D721Med (cell line): ENCODE results near the gene DHRS1.

ENCODE experiments used
- DNase-seq: peaks from one replicate; pipeline ENCODE4 v3.0.0; 2011; ENCODE audit warnings: low spot score; ENCODE audit not compliant: insufficient read length
- FAIRE-seq: peaks from 2 replicates; lab custom pipeline; 2011; peaks lifted over from hg19 to GRCh38; lab: Jason Lieb, UNC
- TF ChIP-seq, protein P1 (sequence below): IDR thresholded peaks from 2 replicates; pipeline ENCODE4 v1.5.1; 2012; ENCODE audit warnings: mild to moderate bottlenecking, control low read depth; ENCODE audit not compliant: insufficient read depth; ENCODE audit errors: missing control alignments

The DHRS1 gene

DNA sequence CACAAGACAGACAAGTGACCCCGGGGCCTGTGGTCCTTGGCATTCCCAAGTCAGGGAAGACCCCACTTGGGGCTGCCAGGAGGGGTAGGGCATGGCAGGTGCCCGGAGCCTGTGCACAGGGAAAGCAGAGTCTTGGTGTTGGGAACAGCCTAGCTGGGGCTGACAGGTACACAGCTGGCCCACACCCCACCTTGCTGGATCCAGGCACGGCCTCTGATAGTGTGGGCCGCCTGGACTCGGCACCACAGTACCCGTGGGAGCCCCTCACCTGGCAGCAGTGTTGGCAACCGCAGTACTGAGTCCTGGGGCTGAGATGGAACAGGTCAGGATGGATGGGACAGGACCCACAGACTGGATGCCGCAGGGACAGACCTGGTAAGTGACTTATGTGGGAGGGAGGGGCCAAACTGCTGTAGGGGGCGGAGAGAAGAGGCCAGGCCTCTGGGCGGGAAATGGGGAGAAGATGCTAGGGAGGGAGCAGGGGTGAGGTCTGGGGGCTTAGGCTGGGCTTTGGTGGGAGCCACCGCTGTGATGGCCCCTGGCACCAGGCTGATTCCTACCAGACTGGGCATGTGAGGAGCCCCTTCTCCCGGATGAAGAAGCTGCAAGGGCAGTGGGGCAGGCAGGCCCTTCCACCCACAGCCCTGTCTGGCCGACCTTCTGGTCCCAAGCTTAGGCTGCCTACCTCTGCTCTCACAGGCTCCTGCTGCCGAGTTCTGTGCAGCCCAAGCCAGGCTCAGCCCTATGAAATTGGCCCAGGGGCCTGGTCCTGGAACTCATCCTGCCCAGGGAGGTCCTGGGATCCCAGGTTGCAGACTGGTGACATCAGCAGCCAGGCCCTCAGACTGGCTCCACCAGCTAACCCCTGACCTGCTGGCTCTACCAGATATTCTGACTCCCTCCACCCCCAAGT lies 36.5 kb downstream of the DHRS1 start, which contains the start of gene TGM1:
Gene TGM1, minus strand, starts transcription at position 357 of the 913 bp plus-strand sequence. CDS start 825 bp downstream, outside the sequence.
- DNase-seq (no peak), FAIRE-seq (no peak)
- TF ChIP-seq, protein P1, sequence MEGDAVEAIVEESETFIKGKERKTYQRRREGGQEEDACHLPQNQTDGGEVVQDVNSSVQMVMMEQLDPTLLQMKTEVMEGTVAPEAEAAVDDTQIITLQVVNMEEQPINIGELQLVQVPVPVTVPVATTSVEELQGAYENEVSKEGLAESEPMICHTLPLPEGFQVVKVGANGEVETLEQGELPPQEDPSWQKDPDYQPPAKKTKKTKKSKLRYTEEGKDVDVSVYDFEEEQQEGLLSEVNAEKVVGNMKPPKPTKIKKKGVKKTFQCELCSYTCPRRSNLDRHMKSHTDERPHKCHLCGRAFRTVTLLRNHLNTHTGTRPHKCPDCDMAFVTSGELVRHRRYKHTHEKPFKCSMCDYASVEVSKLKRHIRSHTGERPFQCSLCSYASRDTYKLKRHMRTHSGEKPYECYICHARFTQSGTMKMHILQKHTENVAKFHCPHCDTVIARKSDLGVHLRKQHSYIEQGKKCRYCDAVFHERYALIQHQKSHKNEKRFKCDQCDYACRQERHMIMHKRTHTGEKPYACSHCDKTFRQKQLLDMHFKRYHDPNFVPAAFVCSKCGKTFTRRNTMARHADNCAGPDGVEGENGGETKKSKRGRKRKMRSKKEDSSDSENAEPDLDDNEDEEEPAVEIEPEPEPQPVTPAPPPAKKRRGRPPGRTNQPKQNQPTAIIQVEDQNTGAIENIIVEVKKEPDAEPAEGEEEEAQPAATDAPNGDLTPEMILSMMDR = no peak

DNA sequence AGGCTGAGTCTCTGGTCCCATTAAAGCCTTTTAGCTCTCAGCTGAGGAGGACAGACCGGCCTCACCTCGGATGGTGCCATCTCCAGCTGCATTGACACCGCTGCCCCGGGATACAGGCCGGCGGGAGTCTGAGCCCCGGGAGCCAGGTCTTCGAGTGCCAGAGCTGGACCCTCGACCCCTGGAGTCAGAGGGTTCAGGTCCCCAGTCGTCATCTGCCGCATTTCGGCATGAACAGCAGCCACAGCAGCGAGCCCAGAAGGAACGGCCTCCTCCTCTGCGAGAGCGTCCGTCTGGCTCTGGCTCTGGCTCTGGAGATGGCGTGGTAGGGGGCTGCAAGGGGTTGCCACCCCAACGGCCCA lies 37.6 kb downstream of the DHRS1 start:
- FAIRE-seq (no peak), DNase-seq (no peak)
- TF ChIP-seq, protein P1 = no peak

DNA sequence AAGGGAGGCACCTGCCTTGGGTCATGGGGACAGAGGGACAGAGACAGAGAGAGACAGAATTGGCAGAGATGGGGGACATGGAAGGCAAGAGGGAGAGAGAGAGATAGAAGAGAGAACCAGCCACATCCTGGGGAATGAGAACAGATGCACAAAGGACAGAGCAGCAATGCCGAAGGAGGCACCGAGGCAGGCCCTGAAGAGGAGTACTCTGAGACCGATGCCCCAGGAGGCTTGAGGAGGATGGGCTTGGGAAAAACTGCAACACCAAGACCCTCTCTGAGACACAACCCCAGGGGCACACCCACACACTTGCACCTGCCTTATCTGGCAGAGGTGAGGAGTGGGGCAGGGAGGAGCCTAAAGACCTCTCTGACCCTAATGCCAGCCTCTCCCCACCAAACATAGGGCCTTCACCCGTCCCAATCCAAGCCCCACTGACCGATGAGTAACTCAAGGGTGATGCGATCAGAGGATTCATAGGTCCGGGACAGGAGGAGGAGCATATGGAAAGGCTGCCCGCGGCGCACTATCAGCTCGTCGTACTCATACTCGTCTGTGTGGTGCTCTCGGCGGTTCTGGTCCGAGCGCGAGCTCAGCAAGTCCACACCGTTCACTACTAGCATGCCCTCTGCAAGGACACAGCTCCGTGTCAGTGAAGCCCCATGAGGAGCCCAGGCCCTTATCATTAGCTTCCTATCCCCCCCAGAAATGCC lies 38.2 kb downstream of the DHRS1 start:
- DNase-seq (no peak), FAIRE-seq (no peak)
- TF ChIP-seq, protein P1 = no peak

DNA sequence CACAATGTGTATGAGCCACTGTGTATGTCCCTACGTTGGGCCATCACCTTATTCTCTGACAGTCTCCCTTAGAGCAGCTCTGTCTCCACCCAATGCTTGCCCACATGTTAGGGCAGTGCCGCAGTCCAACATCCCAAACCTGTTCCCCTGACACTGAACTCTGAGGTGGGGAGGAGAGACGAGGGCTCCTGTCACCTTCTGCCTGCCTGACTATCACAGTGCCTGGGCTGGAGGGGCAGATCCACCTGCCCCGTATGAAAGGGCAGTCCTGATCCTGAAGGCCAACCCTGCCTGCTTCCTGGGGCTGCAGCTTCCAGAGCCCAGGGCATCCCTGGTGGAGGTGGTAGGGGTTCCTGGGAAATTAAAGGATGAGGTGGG lies 38.8 kb downstream of the DHRS1 start:
- FAIRE-seq (no peak), DNase-seq (no peak)
- TF ChIP-seq, protein P1 = no peak

DNA sequence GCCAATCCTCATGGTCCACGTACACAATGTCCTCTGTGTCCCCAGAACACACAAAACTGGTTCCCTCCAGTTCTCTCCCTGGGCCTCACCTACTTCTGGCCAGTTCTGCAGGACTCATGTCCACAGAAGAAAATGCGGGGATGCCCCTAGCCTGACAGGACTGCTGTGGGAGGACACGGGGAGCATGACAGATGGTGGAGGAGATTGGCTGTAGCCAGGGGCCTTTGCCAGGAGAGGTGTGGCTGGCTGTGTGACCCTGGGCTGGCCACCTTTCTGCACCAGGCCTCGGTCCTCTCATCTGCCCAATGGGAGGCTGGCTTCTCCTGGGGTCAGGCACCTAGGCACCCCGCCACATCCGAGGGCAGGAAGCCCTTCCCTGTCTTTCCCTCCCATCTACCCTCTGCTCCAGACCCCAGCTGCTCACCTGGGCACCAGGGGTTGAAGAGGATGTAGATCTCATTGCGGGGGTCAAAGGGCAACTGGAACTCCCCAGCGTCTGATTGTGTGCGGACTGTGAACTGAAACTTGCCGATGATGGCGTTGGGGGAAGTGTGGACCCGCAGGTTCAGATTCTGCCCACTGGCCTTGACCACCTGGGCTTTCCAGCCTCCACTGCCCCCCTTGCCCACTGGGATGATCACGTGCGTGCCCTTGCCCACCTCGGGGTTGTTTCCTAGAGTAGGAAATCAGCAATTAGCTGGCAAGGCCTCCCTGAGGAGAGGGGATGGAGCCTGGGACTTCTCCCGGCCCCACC lies 39.4 kb downstream of the DHRS1 start:
- FAIRE-seq = no peak
- TF ChIP-seq, protein P1 = no peak
- DNase-seq = no peak

DNA sequence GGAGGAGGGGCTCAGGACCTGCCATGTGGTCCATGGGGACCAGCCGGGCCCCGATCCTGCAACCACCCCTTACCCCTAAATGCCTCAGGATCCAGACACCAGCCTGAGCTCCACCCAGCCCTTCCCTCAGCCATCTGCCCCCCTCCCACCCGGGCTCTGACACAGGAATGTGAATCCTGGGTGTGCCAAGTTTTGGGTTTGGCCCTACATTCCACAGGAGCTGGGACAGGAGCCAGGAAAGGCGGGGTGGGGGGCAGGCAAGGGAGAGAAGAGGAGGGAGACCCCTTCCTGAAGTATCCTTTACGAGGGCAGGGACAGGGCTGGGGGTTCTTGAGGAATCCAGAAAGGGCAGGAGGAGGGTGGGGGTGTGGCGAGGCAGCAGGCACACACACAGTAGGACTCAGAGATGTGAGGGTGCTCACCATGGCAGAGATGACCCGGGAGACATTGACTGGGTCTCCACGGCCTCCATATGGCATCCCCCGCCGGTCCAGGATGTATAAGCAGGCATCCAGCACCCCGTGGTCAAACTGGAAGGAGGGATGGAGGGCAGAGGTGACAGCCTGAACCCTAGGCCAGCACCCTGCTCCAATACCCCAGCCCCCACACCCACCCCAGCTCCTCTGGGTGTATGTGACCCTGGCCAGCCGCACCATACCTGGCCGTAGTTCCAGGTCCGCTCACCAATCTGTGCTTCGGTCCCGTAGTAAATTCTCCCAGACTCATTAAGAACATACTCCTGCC lies 40.1 kb downstream of the DHRS1 start:
- FAIRE-seq (no peak), DNase-seq (no peak)
- TF ChIP-seq, protein P1 = no peak
